Breast epithelium (tissue), 4 donors: ENCODE measurements around the gene KLHDC7B. TPM values are rescaled to one million over a fixed set of nuclear protein-coding genes. Genes with fewer than 3 reads are reported as not detected.

ENCODE experiments used
- DNase-seq, 2 donors: peaks; one replicate each; pipeline ENCODE4 v3.0.0-alpha.2; 2019; ENCODE audit warnings: low spot score in 2 of 2
- H3K27ac ChIP-seq, 2 donors: fragments of 200-600 bp; sonication (generic) in 1 of 2; one replicate each; pipeline ENCODE4 v1.5.1; 2016 to 2019; ENCODE audit warnings: mild to moderate bottlenecking in 1 of 2
- H3K27me3 ChIP-seq, 2 donors: fragments of 200-600 bp; sonication (generic) in 1 of 2; one replicate each; pipeline versions ENCODE4 v1.5.1 to v1.6.0; 2017 to 2019; ENCODE audit warnings: control low read depth in 1 of 2, mild to moderate bottlenecking in 1 of 2
- H3K36me3 ChIP-seq: fragments of 200-600 bp; one replicate; pipeline ENCODE4 v1.5.1; 2019
- H3K4me1 ChIP-seq, 2 donors: fragments of 200-600 bp; sonication (generic); one replicate each; pipeline ENCODE4 v1.5.1; 2016 to 2019; ENCODE audit warnings: control low read depth in 1 of 2
- H3K4me3 ChIP-seq, 3 donors: fragments of 200-600 bp; sonication (generic); 1 replicate in 2 of 3; 2 replicates in 1 of 3; pipeline ENCODE4 v1.5.1; 2016 to 2019; ENCODE audit warnings: mild to moderate bottlenecking in 3 of 3, moderate library complexity in 2 of 3
- H3K9me3 ChIP-seq, 2 donors: fragments of 200-600 bp; sonication (generic) in 1 of 2; one replicate each; pipeline ENCODE4 v1.5.1; 2016 to 2019; ENCODE audit warnings: control low read depth in 1 of 2
- POLR2A ChIP-seq: fragments of 450-650 bp; IDR thresholded peaks from one replicate; pipeline ENCODE4 v1.6.1; 2016; ENCODE audit warnings: antibody characterized with exemption, mild to moderate bottlenecking, moderate library complexity
- POLR2AphosphoS5 ChIP-seq, 3 donors: sonication (generic); formaldehyde crosslinking; IDR thresholded peaks; one replicate each; pipeline ENCODE4 v1.6.1; 2017; ENCODE audit warnings: antibody characterized with exemption in 3 of 3
- intact Hi-C: fragments of 100-400 bp; cut with DNase I; formaldehyde crosslinking; loops from one replicate; pipeline ENCODE4 v1.15.1; 2023; ENCODE audit warnings: low total_unique reads
- total RNA-seq, 3 donors: library from RNA; depleted of rRNA; stranded (reverse); fragments of >200 nt; gene quantifications; one replicate each; pipeline ENCODE4 v1.1.0, GENCODE V29; 2016
- TF ChIP-seq, protein P1 (sequence below), 3 donors: fragments of 450-650 bp; IDR thresholded peaks; one replicate each; pipeline ENCODE4 v1.5.1; 2016 to 2017; ENCODE audit warnings: antibody characterized with exemption in 3 of 3, mild to moderate bottlenecking in 3 of 3, moderate library complexity in 3 of 3

KLHDC7B gene
- total RNA-seq, 3 donors from 2014 or later, result 0.16 to 0.33 (median 0.29) TPM

DNA sequence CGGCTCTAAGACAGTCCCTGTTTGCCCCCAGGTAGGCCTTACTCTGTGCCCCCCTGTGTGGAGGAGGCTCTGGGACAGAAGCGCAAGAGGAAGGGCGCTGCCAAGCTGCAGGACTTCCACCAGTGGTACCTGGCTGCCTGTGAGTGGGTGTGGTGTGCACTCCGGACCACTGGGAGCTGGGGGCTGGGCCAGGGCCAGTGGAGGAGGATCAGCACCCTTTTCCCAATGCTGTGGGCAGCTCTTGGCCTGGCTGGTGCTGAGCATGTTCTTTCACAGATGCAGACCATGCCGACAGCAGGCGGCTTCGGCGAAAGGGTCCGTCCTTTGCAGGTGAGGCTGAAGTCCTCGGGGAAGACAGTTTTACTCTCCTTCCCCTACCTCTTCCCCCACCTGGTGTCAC, 24.0 kb upstream of the KLHDC7B start:
- intact Hi-C loops, result no loop called here
- DNase-seq, result no peak

GRCh38 chr22:50522208-50522805, 23.4 kb upstream of the KLHDC7B start:
- H3K4me1 ChIP-seq, result peaks cover 10 to 12% of the 10 kb centered on the region in 2 donors
- no peak overlapping the region for H3K27ac ChIP-seq
- no peaks in the 10 kb centered on the region for H3K9me3 ChIP-seq
- no peak for DNase-seq
- no peak overlapping the region for H3K4me3 ChIP-seq
- H3K27me3 ChIP-seq, result no peaks in the 10 kb centered on the region
- intact Hi-C loops, result no loop called here
- peaks cover 13% of the 10 kb centered on the region for H3K36me3 ChIP-seq
- TF ChIP-seq, protein P1, sequence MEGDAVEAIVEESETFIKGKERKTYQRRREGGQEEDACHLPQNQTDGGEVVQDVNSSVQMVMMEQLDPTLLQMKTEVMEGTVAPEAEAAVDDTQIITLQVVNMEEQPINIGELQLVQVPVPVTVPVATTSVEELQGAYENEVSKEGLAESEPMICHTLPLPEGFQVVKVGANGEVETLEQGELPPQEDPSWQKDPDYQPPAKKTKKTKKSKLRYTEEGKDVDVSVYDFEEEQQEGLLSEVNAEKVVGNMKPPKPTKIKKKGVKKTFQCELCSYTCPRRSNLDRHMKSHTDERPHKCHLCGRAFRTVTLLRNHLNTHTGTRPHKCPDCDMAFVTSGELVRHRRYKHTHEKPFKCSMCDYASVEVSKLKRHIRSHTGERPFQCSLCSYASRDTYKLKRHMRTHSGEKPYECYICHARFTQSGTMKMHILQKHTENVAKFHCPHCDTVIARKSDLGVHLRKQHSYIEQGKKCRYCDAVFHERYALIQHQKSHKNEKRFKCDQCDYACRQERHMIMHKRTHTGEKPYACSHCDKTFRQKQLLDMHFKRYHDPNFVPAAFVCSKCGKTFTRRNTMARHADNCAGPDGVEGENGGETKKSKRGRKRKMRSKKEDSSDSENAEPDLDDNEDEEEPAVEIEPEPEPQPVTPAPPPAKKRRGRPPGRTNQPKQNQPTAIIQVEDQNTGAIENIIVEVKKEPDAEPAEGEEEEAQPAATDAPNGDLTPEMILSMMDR (IDR thresholded peaks at IDR 0.05), result no peak
- TF ChIP-seq POLR2A, result no peak
- no peak for TF ChIP-seq POLR2AphosphoS5 (IDR thresholded peaks at IDR 0.05)

More for the DNA sequence above, 24.0 kb upstream of the KLHDC7B start:
- Histone ChIP-seq H3K27me3 (no peaks in the 10 kb centered on the region), H3K27ac (no peak overlapping the region), H3K9me3 (no peaks in the 10 kb centered on the region), H3K4me3 (no peak overlapping the region), H3K36me3 (peaks cover 13% of the 10 kb centered on the region), H3K4me1 (peaks cover 10 to 11% of the 10 kb centered on the region in 2 donors)
- TF ChIP-seq POLR2A (no peak), POLR2AphosphoS5 (IDR thresholded peaks at IDR 0.05) (no peak)
- TF ChIP-seq, protein P1 (IDR thresholded peaks at IDR 0.05), result no peak

GRCh38 chr22:50522806-50523438, 22.8 kb upstream of the KLHDC7B start:
- TF ChIP-seq POLR2A (no peak), POLR2AphosphoS5 (IDR thresholded peaks at IDR 0.05) (no peak)
- TF ChIP-seq, protein P1 (IDR thresholded peaks at IDR 0.05), result no peak
- H3K36me3 ChIP-seq, result peaks cover 13% of the 10 kb centered on the region
- intact Hi-C loops, result loop anchor here (1.0 kb wide), 1 partner anchor 81 kb away; no protein-coding TSS in a partner anchor
- DNase-seq, result no peak
- H3K4me3 ChIP-seq, result no peak overlapping the region
- H3K27ac ChIP-seq, result no peak overlapping the region
- H3K9me3 ChIP-seq, result no peaks in the 10 kb centered on the region
- no peaks in the 10 kb centered on the region for H3K27me3 ChIP-seq
- peaks cover 10 to 12% of the 10 kb centered on the region in 2 donors for H3K4me1 ChIP-seq

DNA sequence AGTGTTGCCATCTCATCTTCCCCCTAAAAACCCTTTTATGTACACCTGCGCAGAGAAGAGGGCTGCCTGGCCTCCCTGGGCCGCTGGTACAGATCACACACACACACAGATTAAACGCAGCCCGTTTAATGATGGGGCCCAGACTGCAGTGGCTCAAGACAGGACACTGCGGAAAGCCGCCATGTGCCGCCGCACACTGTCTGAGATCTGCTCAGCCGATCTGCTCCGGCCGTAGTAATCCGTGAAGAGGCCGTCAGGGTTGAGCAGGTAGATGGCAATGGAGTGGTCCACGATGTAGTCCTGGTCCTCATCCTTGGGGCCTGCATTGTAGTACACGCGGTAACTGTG, 22.3 kb upstream of the KLHDC7B start:
- peaks cover 13% of the 10 kb centered on the region for H3K36me3 ChIP-seq
- H3K27me3 ChIP-seq, result no peaks in the 10 kb centered on the region
- TF ChIP-seq, protein P1 (IDR thresholded peaks at IDR 0.05), result no peak
- no peak for TF ChIP-seq POLR2A
- TF ChIP-seq POLR2AphosphoS5 (IDR thresholded peaks at IDR 0.05), result no peak
- H3K9me3 ChIP-seq, result no peaks in the 10 kb centered on the region
- H3K27ac ChIP-seq, result no peak overlapping the region
- H3K4me3 ChIP-seq, result no peak overlapping the region
- no peak for DNase-seq
- intact Hi-C loops, result loop anchor here (1.0 kb wide), 1 partner anchor 81 kb away; no protein-coding TSS in a partner anchor
- H3K4me1 ChIP-seq, result peaks cover 10 to 12% of the 10 kb centered on the region in 2 donors
